Type B pancreatic cell (in vitro differentiated cells): ENCODE data around the gene TNS4. TPM values are rescaled to one million over a fixed set of nuclear protein-coding genes. Genes with fewer than 3 reads are reported as not detected.
A peak's percentile ranks its signal among the peaks of the same experiment; 100 is the strongest.

Experiments
- DNase-seq: peaks from one replicate; pipeline ENCODE4 v3.0.0; 2021; ENCODE audit warnings: mixed read lengths; ENCODE audit not compliant: unreplicated experiment; ENCODE audit errors: extremely low spot score
- H3K27ac Mint-ChIP-seq: 2 replicates; pipeline ENCODE4 v1.8.0; 2021; ENCODE audit warnings: mild to moderate bottlenecking, mixed read lengths
- H3K27me3 Mint-ChIP-seq: 2 replicates; pipeline ENCODE4 v1.8.0; 2021; ENCODE audit warnings: mixed read lengths
- H3K36me3 Mint-ChIP-seq: 2 replicates; pipeline ENCODE4 v1.8.0; 2021; ENCODE audit warnings: mixed read lengths
- H3K4me1 Mint-ChIP-seq: one replicate; pipeline ENCODE4 v1.8.0; 2021; ENCODE audit warnings: mixed read lengths; ENCODE audit not compliant: unreplicated experiment
- H3K4me3 Mint-ChIP-seq: 2 replicates; pipeline ENCODE4 v1.8.0; 2021; ENCODE audit warnings: mild to moderate bottlenecking, mixed read lengths
- H3K9me3 Mint-ChIP-seq: 2 replicates; pipeline ENCODE4 v1.8.0; 2021; ENCODE audit warnings: mixed read lengths
- total RNA-seq: library from RNA; stranded (reverse); gene quantifications from 2 replicates; pipeline ENCODE4 v1.2.1, GENCODE V29; 2021; ENCODE audit warnings: low replicate concordance
- TF ChIP-seq, protein P1 (sequence below): fragments of 200-600 bp; sonication (generic); conservative IDR thresholded peaks from 2 replicates; pipeline ENCODE4 v1.5.0; 2021; ENCODE audit warnings: antibody characterized with exemption, mild to moderate bottlenecking

The TNS4 gene
- total RNA-seq, 1 donor from 2014 or later, result 2.3 TPM

GRCh38 chr17:40432864-40433528, 68.4 kb downstream of the TNS4 start:
- Mint-ChIP-seq H3K27me3 (peaks cover 4% of the 10 kb centered on the region), H3K27ac (no peak overlapping the region), H3K4me1 (peaks cover 3% of the 10 kb centered on the region), H3K4me3 (no peak overlapping the region), H3K36me3 (no peaks in the 10 kb centered on the region), H3K9me3 (no peaks in the 10 kb centered on the region)
- no peak for DNase-seq
- TF ChIP-seq, protein P1, sequence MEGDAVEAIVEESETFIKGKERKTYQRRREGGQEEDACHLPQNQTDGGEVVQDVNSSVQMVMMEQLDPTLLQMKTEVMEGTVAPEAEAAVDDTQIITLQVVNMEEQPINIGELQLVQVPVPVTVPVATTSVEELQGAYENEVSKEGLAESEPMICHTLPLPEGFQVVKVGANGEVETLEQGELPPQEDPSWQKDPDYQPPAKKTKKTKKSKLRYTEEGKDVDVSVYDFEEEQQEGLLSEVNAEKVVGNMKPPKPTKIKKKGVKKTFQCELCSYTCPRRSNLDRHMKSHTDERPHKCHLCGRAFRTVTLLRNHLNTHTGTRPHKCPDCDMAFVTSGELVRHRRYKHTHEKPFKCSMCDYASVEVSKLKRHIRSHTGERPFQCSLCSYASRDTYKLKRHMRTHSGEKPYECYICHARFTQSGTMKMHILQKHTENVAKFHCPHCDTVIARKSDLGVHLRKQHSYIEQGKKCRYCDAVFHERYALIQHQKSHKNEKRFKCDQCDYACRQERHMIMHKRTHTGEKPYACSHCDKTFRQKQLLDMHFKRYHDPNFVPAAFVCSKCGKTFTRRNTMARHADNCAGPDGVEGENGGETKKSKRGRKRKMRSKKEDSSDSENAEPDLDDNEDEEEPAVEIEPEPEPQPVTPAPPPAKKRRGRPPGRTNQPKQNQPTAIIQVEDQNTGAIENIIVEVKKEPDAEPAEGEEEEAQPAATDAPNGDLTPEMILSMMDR, result no peak

GRCh38 chr17:40431231-40431602, 70.2 kb downstream of the TNS4 start:
- Mint-ChIP-seq H3K4me1 (no peaks in the 10 kb centered on the region), H3K4me3 (no peak overlapping the region), H3K36me3 (no peaks in the 10 kb centered on the region), H3K9me3 (no peaks in the 10 kb centered on the region), H3K27me3 (peaks cover 3% of the 10 kb centered on the region), H3K27ac (no peak overlapping the region)
- TF ChIP-seq, protein P1, result no peak
- DNase-seq, result peak; percentile 32

- no peaks in the 10 kb centered on the region for H3K9me3 Mint-ChIP-seq
- H3K27ac Mint-ChIP-seq, result no peak overlapping the region
- no peak overlapping the region for H3K4me3 Mint-ChIP-seq
- peak; percentile 50 for DNase-seq
- no peaks in the 10 kb centered on the region for H3K36me3 Mint-ChIP-seq
- no peaks in the 10 kb centered on the region for H3K4me1 Mint-ChIP-seq
- TF ChIP-seq, protein P1, result no peak
- no peaks in the 10 kb centered on the region for H3K27me3 Mint-ChIP-seq
These were observed 70.9 kb downstream of the TNS4 start for GRCh38 chr17:40430272-40431230.

DNA sequence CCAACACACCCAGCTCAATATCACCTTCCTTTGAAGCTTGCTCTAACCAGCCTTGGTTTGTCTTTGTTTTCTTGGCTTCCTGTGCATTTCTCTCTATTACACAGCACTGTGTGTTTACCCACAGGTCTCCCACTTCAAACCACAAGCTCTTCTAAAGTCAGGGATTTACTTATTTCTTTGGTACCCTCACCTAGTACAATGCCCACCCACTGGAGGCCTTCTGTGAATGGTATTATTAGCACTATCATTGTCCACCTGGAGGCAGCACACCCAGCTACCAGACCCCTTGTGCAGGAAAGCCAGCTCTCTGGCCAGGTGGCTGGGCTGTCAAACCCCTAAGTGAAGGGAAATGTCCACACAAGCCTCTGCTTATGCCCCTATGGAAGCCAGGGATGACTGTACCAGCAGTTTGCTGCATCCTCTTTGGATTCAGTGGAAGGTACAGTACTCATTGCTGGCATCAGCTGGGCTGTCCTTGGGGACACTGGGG, 74.4 kb downstream of the TNS4 start:
- no peak overlapping the region for H3K4me3 Mint-ChIP-seq
- no peaks in the 10 kb centered on the region for H3K9me3 Mint-ChIP-seq
- no peaks in the 10 kb centered on the region for H3K36me3 Mint-ChIP-seq
- TF ChIP-seq, protein P1, result no peak
- H3K4me1 Mint-ChIP-seq, result peaks cover 6% of the 10 kb centered on the region
- no peaks in the 10 kb centered on the region for H3K27me3 Mint-ChIP-seq
- peak; percentile 44 for DNase-seq
- H3K27ac Mint-ChIP-seq, result no peak overlapping the region

Other genes starting within 250 kb of the TNS4 start
- 23.2 and 50.3 TPM in 2 replicates for gene CDC6, start 213.7 kb downstream of the TNS4 start, total RNA-seq
- gene RARA, start 192.4 kb downstream of the TNS4 start, total RNA-seq, result 23.8 and 34.3 TPM in 2 replicates
- gene GJD3, start 136.9 kb downstream of the TNS4 start, total RNA-seq, result 0.36 and 0.43 TPM in 2 replicates
- gene TOP2A, start 83.7 kb downstream of the TNS4 start, total RNA-seq, result 65.8 and 248 TPM in 2 replicates
- 25.7 and 78.2 TPM in 2 replicates for gene IGFBP4, start 58.2 kb downstream of the TNS4 start, total RNA-seq
- not detected in 2 replicates for gene CCR7, start 63.8 kb upstream of the TNS4 start, total RNA-seq
- 134 and 171 TPM in 2 replicates for gene SMARCE1, start 146.2 kb upstream of the TNS4 start, total RNA-seq
- gene KRT222, start 163.6 kb upstream of the TNS4 start, total RNA-seq, result 0.34 and 0.74 TPM in 2 replicates
- 0.43 TPM in 1 of 2 replicates, not detected in the other for gene KRT24, start 202.1 kb upstream of the TNS4 start, total RNA-seq